ENCODE data around the gene AGAP4.
"Not testable (repeated sequence)": the region's sequence is repeated elsewhere in the genome, so short reads cannot be mapped to it uniquely, and the experiment has no call there.

DNA sequence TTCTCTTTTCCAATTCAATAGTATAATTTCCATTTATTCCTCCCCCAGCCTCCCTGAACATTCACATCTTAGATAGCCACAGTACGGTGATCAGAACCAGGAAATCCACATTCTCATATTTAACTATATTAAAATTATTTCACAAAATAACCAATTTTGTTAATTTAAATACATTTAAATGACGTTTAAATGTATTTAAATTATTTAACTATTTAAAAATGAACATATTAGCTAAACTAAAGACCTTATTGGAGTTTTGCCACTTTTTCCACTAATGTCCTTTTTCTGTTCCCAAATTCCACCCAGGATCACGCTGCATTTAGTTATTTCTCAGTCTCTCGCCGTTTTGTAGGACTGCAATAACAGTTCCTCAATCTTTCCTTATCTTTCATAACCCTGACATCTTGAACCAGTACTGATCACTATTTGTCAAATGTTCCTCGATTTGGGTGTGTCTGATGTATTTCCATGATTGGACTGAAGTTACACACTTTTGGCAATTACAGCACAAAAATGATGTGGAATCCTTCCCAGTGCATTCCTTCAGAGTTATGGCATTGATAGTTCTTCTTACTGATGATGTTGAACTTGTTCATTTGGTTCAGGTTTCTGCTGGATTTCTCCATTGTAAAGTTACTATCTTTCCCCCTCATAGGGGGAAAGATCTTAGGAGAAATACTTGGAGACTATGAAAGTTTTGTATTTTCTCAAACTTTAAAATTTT lies 27.0 kb downstream of the AGAP4 start:
- not testable (repeated sequence) for TF ChIP-seq EZH2 (IDR thresholded peaks at IDR 0.05; ENCODE audit: insufficient read depth, poor library complexity, severe bottlenecking); EZH2phosphoT487 (IDR thresholded peaks at IDR 0.05; ENCODE audit: insufficient read depth, low read depth)

Measured in GM23248 (cell line).